PC-9 (cell line): Measurements from ENCODE around the gene FERD3L.

Experiments
- EZH2 ChIP-seq: fragments of 200-600 bp; sonication (generic); IDR thresholded peaks from 2 replicates; pipeline ENCODE4 v1.8.0; 2017; ENCODE audit warnings: antibody characterized with exemption, low read depth
- TF ChIP-seq, protein P1 (sequence below): fragments of 200-600 bp; sonication (generic); conservative IDR thresholded peaks from 2 replicates; pipeline ENCODE4 v1.6.1; 2017; ENCODE audit warnings: mixed run types, antibody characterized with exemption, mild to moderate bottlenecking, moderate library complexity

DNA sequence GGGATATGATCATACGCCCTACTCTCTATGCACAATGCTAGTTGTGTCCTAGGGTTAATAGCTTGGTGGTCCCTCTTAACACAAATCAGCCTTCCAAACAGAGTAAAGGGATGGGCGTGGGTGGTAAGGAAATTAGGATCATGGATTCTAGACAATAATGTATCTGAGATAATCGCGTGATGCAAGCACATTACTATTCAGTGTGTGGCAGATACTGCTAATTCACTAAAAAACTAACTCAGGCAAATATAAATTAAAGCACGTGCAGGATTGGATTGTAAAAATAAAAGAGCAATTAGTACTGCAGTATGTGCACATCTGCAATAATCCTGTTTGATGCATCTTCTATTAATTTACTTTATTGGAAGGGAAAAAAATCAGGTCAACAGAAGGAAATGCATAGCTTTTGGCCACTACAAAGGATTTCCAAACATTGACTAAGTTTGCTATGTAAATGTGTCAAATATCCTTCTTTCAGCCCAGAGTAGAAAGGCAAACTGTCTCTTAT is 49.8 kb downstream of the FERD3L start:
- TF ChIP-seq, protein P1, sequence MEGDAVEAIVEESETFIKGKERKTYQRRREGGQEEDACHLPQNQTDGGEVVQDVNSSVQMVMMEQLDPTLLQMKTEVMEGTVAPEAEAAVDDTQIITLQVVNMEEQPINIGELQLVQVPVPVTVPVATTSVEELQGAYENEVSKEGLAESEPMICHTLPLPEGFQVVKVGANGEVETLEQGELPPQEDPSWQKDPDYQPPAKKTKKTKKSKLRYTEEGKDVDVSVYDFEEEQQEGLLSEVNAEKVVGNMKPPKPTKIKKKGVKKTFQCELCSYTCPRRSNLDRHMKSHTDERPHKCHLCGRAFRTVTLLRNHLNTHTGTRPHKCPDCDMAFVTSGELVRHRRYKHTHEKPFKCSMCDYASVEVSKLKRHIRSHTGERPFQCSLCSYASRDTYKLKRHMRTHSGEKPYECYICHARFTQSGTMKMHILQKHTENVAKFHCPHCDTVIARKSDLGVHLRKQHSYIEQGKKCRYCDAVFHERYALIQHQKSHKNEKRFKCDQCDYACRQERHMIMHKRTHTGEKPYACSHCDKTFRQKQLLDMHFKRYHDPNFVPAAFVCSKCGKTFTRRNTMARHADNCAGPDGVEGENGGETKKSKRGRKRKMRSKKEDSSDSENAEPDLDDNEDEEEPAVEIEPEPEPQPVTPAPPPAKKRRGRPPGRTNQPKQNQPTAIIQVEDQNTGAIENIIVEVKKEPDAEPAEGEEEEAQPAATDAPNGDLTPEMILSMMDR: no peak
- TF ChIP-seq EZH2: no peak
